ENCODE measurements around the gene KRT86. TPM values are rescaled to one million over a fixed set of nuclear protein-coding genes. Genes with fewer than 3 reads are reported as not detected.

Gene KRT86
- polyA plus RNA-seq, 2 of the 4 experiments (the other 2 are of a cell fraction): 23.5 to 378 TPM

- ATAC-seq: no peak
- 49% methylated on average over 4 of the region's 4 CpGs for WGBS (ENCODE audit: missing lambda C conversion rate)
- CTCF ChIA-PET: interaction anchor here (1.1 to 9.7 kb wide), 11 partner anchors 9 to 742 kb away, joined by 3 to 182 read pairs (median 3); partner anchors contain the start of genes KRT7 and KRT80
- Histone ChIP-seq H3K4me2 (no peak overlapping the region), H3K9me3 (no peaks in the 10 kb centered on the region), H3K27ac (peak overlapping the region; percentile 12 to 77; a peak in 4 of 6 replicates), H3K4me3 (no peak overlapping the region), H3K4me1 (peaks cover 65% of the 10 kb centered on the region)
- FAIRE-seq: no peak
- DNase-seq (ENCODE audit: low read depth in 1 of 2, low spot score in 1 of 2): no peak
- POLR2A ChIA-PET: interaction anchor here (0.9 kb wide), 1 partner anchor 20 kb away, joined by 3 read pairs; no protein-coding TSS in a partner anchor
- TF ChIP-seq EHMT2 (IDR thresholded peaks at IDR 0.05; ENCODE audit: low read depth): no peak
- no peak for TF ChIP-seq NFE2L2 (conservative IDR thresholded peaks at IDR 0.05; ENCODE audit: low read length)
- no peak for TF ChIP-seq CBX8 (IDR thresholded peaks at IDR 0.05)
- no peak for TF ChIP-seq CHD2 (IDR thresholded peaks at IDR 0.05; ENCODE audit: low read length, partially characterized antibody)
- no peak for TF ChIP-seq HES2 (IDR thresholded peaks at IDR 0.05)
Observed at GRCh38 chr12:52226446-52226845, 48.0 kb upstream of the KRT86 start.

GRCh38 chr12:52227606-52228166 lies 46.8 kb upstream of the KRT86 start:
- POLR2A ChIA-PET: no interaction called here

GRCh38 chr12:52228366-52228765 lies 46.1 kb upstream of the KRT86 start:
- Histone ChIP-seq H3K4me1 (peaks cover 57% of the 10 kb centered on the region), H3K4me2 (0 out of 3 replicates have a peak overlapping the region, but pooled peaks have one; percentile 6), H3K4me3 (no peak overlapping the region), H3K27ac (peak overlapping the region; percentile 97), H3K9me3 (no peaks in the 10 kb centered on the region)
- ATAC-seq: no peak
- CTCF ChIA-PET: interaction anchor here (0.9 to 2.4 kb wide), 4 partner anchors 12 to 72 kb away, joined by 3 to 12 read pairs (median 8); no protein-coding TSS in a partner anchor
- TF ChIP-seq BCL3 (IDR thresholded peaks at IDR 0.05) (no peak), TFCP2L1 (CRISPR knock-in tag; IDR thresholded peaks at IDR 0.05) (no peak), TP53 (CRISPR knock-in tag; IDR thresholded peaks at IDR 0.05) (no peak), EHF (CRISPR knock-in tag; IDR thresholded peaks at IDR 0.05) (no peak)
- DNase-seq (ENCODE audit: low read depth in 1 of 2, low spot score in 1 of 2): no peak
- FAIRE-seq: peak; percentile 18
- 49% methylated on average over 3 of the region's 3 CpGs for WGBS (ENCODE audit: missing lambda C conversion rate)
- POLR2A ChIA-PET: no interaction called here

More at GRCh38 chr12:52227606-52228166, 46.8 kb upstream of the KRT86 start:
- H3K4me3 ChIP-seq: no peak overlapping the region
- DNase-seq (ENCODE audit: low read depth in 1 of 2, low spot score in 1 of 2) (no peak), FAIRE-seq (no peak), ATAC-seq (no peak)
- TF ChIP-seq SREBF2 (IDR thresholded peaks at IDR 0.05) (no peak), E2F6 (IDR thresholded peaks at IDR 0.05; ENCODE audit: borderline replicate concordance, low read depth) (no peak), EHMT2 (IDR thresholded peaks at IDR 0.05; ENCODE audit: low read depth) (no peak), CHD4 (IDR thresholded peaks at IDR 0.05; ENCODE audit: borderline replicate concordance) (no peak), CEBPB (IDR thresholded peaks at IDR 0.05) (no peak), HOXB13 (CRISPR knock-in tag; IDR thresholded peaks at IDR 0.05; ENCODE audit: low read depth) (no peak), HOXB5 (CRISPR knock-in tag; IDR thresholded peaks at IDR 0.05) (no peak), HOXA7 (CRISPR knock-in tag; IDR thresholded peaks at IDR 0.05) (no peak), PHF8 (IDR thresholded peaks at IDR 0.05; ENCODE audit: borderline replicate concordance, low read depth) (no peak), GATA3 (IDR thresholded peaks at IDR 0.05; ENCODE audit: borderline replicate concordance) (no peak)
- H3K9me3 ChIP-seq: no peaks in the 10 kb centered on the region
- no peak overlapping the region for H3K4me2 ChIP-seq
- CTCF ChIA-PET: interaction anchor here (0.9 to 9.7 kb wide), 6 partner anchors 17 to 99 kb away, joined by 3 to 175 read pairs (median 4); no protein-coding TSS in a partner anchor
- H3K4me1 ChIP-seq: peaks cover 64% of the 10 kb centered on the region
- WGBS (ENCODE audit: missing lambda C conversion rate): 94% methylated on average over 5 of the region's 5 CpGs
- H3K27ac ChIP-seq: peak overlapping the region; percentile 15 to 97; a peak in 4 of 6 replicates
